ENCODE measurements around the gene PDCD1LG2. TPM values are rescaled to one million over a fixed set of nuclear protein-coding genes. Genes with fewer than 3 reads are reported as not detected.

PDCD1LG2 gene
- polyA plus RNA-seq, 2 donors = 0.18 to 0.19 TPM

DNA sequence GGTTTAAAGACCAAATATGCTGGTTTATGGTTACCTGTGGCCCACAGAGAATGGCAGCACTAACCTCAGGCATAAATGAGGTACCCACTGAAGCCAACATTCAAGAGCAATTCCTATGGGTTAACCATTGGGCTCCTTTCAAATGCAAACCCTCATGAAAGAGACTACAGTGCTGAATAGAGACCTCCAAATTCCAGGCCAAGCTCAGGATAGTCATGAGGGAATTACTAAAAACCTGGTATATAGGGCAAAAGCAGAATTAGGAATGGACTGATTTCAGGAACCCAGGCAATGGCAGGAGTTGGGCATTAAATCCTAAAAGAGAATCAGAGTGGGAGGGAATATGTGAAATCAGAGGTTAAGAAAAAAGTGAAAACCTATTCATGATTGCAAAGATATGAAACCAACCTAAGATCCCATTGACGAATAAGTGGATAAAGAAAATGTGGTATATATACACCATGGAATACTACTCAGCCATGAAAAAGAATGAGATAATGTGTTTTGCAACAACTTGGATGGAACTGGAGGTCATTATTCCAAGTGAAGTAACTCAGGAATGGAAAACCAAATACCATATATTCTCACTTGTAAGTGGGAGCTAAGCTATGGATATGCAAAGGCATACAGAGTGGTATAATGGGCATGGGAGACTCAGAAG is 51.6 kb downstream of the PDCD1LG2 start:
- WGBS, 2 donors = 90 to 92% methylated on average over 1 of the region's 1 CpG
- Histone ChIP-seq H3K36me3 (ENCODE audit: control insufficient read depth in 2 of 2, insufficient read depth in 2 of 2, low read length in 1 of 2) (no peaks in the 10 kb centered on the region), H3K4me3 (ENCODE audit: low read depth in 1 of 2, low read length in 2 of 2) (no peak overlapping the region), H3K27me3 (ENCODE audit: control insufficient read depth in 1 of 2, insufficient read depth in 2 of 2, low read length in 2 of 2) (no peaks in the 10 kb centered on the region), H3K4me1 (ENCODE audit: control insufficient read depth in 2 of 2, insufficient read depth in 2 of 2, low read length in 1 of 2) (peaks cover 2 to 13% of the 10 kb centered on the region in 2 donors), H3K9me3 (ENCODE audit: control insufficient read depth in 2 of 2, insufficient read depth in 1 of 2, low read depth in 1 of 2, low read length in 1 of 2) (no peaks in the 10 kb centered on the region), H3K27ac (ENCODE audit: low read depth in 2 of 2, low read length in 1 of 2) (no peak overlapping the region)

GRCh38 chr9:5562806-5563416 is 52.6 kb downstream of the PDCD1LG2 start:
- 32 to 65% methylated on average over 5 of the region's 5 CpGs for WGBS, 2 donors
- Histone ChIP-seq H3K9me3 (ENCODE audit: control insufficient read depth in 2 of 2, insufficient read depth in 1 of 2, low read depth in 1 of 2, low read length in 1 of 2) (no peaks in the 10 kb centered on the region), H3K27me3 (ENCODE audit: control insufficient read depth in 1 of 2, insufficient read depth in 2 of 2, low read length in 2 of 2) (no peaks in the 10 kb centered on the region), H3K4me3 (ENCODE audit: low read depth in 1 of 2, low read length in 2 of 2) (no peak overlapping the region), H3K4me1 (ENCODE audit: control insufficient read depth in 2 of 2, insufficient read depth in 2 of 2, low read length in 1 of 2) (peaks cover 0 to 13% of the 10 kb centered on the region in 2 donors), H3K36me3 (ENCODE audit: control insufficient read depth in 2 of 2, insufficient read depth in 2 of 2, low read length in 1 of 2) (no peaks in the 10 kb centered on the region), H3K27ac (ENCODE audit: low read depth in 2 of 2, low read length in 1 of 2) (peak overlapping the region; percentile 15 to 33)

DNA sequence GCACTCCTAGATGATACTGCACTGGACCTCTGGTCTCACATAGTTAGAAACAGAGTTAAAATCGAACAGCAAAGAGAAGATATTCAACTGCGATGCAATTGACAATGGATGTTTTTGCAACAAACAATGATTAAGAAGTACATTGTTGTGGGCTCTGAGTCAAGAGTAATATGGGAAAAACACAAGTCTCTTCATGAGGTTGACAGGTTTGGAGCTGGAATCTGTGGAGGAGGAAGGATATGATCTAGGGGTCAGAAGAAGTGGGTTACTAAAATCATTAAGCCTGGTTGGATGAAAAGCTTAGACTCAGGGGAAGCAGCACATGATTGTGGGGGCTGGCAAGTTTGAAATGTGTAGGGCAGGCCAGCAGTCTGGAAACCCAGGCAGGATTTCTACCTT is 53.1 kb downstream of the PDCD1LG2 start:
- no peaks in the 10 kb centered on the region for H3K27me3 ChIP-seq (ENCODE audit: control insufficient read depth in 1 of 2, insufficient read depth in 2 of 2, low read length in 2 of 2)
- H3K4me1 ChIP-seq (ENCODE audit: control insufficient read depth in 2 of 2, insufficient read depth in 2 of 2, low read length in 1 of 2) = peaks cover 0 to 9% of the 10 kb centered on the region in 2 donors
- no peak overlapping the region for H3K4me3 ChIP-seq (ENCODE audit: low read depth in 1 of 2, low read length in 2 of 2)
- no peaks in the 10 kb centered on the region for H3K9me3 ChIP-seq (ENCODE audit: control insufficient read depth in 2 of 2, insufficient read depth in 1 of 2, low read depth in 1 of 2, low read length in 1 of 2)
- no peaks in the 10 kb centered on the region for H3K36me3 ChIP-seq (ENCODE audit: control insufficient read depth in 2 of 2, insufficient read depth in 2 of 2, low read length in 1 of 2)
- 55 to 70% methylated on average over 2 of the region's 2 CpGs for WGBS, 2 donors
- peak overlapping the region; percentile 33 to 67 for H3K27ac ChIP-seq (ENCODE audit: low read depth in 2 of 2, low read length in 1 of 2)

DNA sequence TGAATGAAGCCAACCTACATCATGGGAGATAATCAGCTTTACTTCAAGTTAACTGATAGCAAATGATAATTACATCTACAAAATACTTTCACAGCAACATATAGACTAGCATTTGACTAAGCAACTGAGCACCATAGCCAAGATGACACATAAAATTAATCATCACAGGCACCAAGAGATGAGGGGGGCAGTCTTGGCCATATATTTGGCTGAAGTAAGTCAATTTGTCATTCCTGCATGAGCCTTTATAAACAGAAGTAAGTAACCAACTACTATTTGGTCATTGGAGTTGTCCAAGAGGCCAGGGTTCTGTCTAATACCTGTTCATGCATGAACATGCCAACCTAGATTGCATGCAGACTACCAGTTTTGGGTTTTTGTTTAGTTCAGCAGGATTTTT is 53.6 kb downstream of the PDCD1LG2 start:
- H3K27me3 ChIP-seq (ENCODE audit: control insufficient read depth in 1 of 2, insufficient read depth in 2 of 2, low read length in 2 of 2) = no peaks in the 10 kb centered on the region

GRCh38 chr9:5566054-5566618 is 55.8 kb downstream of the PDCD1LG2 start:
- Histone ChIP-seq H3K4me1 (ENCODE audit: control insufficient read depth in 2 of 2, insufficient read depth in 2 of 2, low read length in 1 of 2) (no peaks in the 10 kb centered on the region), H3K4me3 (ENCODE audit: low read depth in 1 of 2, low read length in 2 of 2) (no peak overlapping the region), H3K27ac (ENCODE audit: low read depth in 2 of 2, low read length in 1 of 2) (peak overlapping the region; percentile 59 to 79), H3K27me3 (ENCODE audit: control insufficient read depth in 1 of 2, insufficient read depth in 2 of 2, low read length in 2 of 2) (no peaks in the 10 kb centered on the region), H3K9me3 (ENCODE audit: control insufficient read depth in 2 of 2, insufficient read depth in 1 of 2, low read depth in 1 of 2, low read length in 1 of 2) (no peaks in the 10 kb centered on the region), H3K36me3 (ENCODE audit: control insufficient read depth in 2 of 2, insufficient read depth in 2 of 2, low read length in 1 of 2) (no peaks in the 10 kb centered on the region)
- WGBS, 2 donors = 46 to 71% methylated on average over 6 of the region's 6 CpGs

More for the DNA sequence above, 53.6 kb downstream of the PDCD1LG2 start:
- Histone ChIP-seq H3K4me1 (ENCODE audit: control insufficient read depth in 2 of 2, insufficient read depth in 2 of 2, low read length in 1 of 2) (peaks cover 0 to 8% of the 10 kb centered on the region in 2 donors), H3K4me3 (ENCODE audit: low read depth in 1 of 2, low read length in 2 of 2) (no peak overlapping the region), H3K36me3 (ENCODE audit: control insufficient read depth in 2 of 2, insufficient read depth in 2 of 2, low read length in 1 of 2) (no peaks in the 10 kb centered on the region), H3K27ac (ENCODE audit: low read depth in 2 of 2, low read length in 1 of 2) (peak overlapping the region in 1 of 2 donors; percentile 67), H3K9me3 (ENCODE audit: control insufficient read depth in 2 of 2, insufficient read depth in 1 of 2, low read depth in 1 of 2, low read length in 1 of 2) (no peaks in the 10 kb centered on the region)

DNA sequence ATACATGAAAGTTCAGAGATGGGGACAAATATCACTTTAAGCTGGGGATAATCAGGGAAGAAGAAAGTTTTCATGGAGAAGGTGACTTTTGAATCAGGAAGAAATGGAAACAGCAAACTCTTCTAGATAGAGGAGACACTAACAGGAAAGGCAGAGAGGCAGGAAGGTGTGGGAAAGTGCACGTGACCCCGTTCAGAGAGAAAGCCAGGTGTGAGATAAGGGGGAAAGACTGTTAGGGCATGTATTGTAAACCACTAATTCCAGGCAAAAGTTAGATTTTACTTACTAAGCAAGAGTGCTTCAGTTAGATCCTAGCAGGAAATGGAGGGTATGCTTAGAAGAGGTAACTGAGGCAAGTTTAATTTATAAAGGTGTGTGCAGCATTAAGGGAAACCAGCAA is 58.5 kb downstream of the PDCD1LG2 start:
- no peaks in the 10 kb centered on the region for H3K4me1 ChIP-seq (ENCODE audit: control insufficient read depth in 2 of 2, insufficient read depth in 2 of 2, low read length in 1 of 2)
- H3K9me3 ChIP-seq (ENCODE audit: control insufficient read depth in 2 of 2, insufficient read depth in 1 of 2, low read depth in 1 of 2, low read length in 1 of 2) = no peaks in the 10 kb centered on the region
- H3K36me3 ChIP-seq (ENCODE audit: control insufficient read depth in 2 of 2, insufficient read depth in 2 of 2, low read length in 1 of 2) = no peaks in the 10 kb centered on the region
- WGBS, 2 donors = 56 to 62% methylated on average over 2 of the region's 2 CpGs
- no peaks in the 10 kb centered on the region for H3K27me3 ChIP-seq (ENCODE audit: control insufficient read depth in 1 of 2, insufficient read depth in 2 of 2, low read length in 2 of 2)
- H3K27ac ChIP-seq (ENCODE audit: low read depth in 2 of 2, low read length in 1 of 2) = no peak overlapping the region
- no peak overlapping the region for H3K4me3 ChIP-seq (ENCODE audit: low read depth in 1 of 2, low read length in 2 of 2)

DNA sequence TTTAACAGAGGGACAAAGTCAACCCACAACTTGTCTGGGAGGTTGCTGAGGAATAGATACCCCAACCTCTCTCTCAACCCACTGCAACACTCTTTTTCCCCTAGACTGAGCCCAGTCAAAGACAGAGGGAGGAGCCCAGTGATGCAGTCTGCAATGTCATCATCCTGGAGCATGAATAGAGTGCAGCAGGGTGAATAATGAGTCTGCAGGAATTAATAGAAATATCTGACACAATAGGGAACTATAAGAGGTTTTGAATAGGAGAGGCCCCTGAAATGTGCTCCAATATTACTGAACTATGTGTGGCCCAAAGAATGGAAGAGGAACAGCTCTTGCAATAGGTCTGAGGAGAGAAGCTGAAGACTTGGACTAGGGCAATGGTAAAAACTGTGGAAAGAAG is 59.1 kb downstream of the PDCD1LG2 start:
- H3K36me3 ChIP-seq (ENCODE audit: control insufficient read depth in 2 of 2, insufficient read depth in 2 of 2, low read length in 1 of 2) = no peaks in the 10 kb centered on the region
- H3K27me3 ChIP-seq (ENCODE audit: control insufficient read depth in 1 of 2, insufficient read depth in 2 of 2, low read length in 2 of 2) = no peaks in the 10 kb centered on the region
- H3K4me3 ChIP-seq (ENCODE audit: low read depth in 1 of 2, low read length in 2 of 2) = no peak overlapping the region
- no peaks in the 10 kb centered on the region for H3K4me1 ChIP-seq (ENCODE audit: control insufficient read depth in 2 of 2, insufficient read depth in 2 of 2, low read length in 1 of 2)
- H3K9me3 ChIP-seq (ENCODE audit: control insufficient read depth in 2 of 2, insufficient read depth in 1 of 2, low read depth in 1 of 2, low read length in 1 of 2) = no peaks in the 10 kb centered on the region
- H3K27ac ChIP-seq (ENCODE audit: low read depth in 2 of 2, low read length in 1 of 2) = no peak overlapping the region

DNA sequence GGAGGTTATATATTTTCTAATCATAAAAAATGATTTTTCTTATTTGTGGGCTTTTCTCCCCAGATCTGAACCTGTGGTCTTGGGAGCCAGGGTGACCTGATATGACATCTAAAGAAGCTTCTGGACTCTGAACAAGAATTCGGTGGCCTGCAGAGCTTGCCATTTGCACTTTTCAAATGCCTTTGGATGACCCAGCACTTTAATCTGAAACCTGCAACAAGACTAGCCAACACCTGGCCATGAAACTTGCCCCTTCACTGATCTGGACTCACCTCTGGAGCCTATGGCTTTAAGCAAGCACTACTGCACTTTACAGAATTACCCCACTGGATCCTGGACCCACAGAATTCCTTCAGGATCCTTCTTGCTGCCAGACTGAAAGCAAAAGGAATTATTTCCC is 59.6 kb downstream of the PDCD1LG2 start:
- Histone ChIP-seq H3K27me3 (ENCODE audit: control insufficient read depth in 1 of 2, insufficient read depth in 2 of 2, low read length in 2 of 2) (no peaks in the 10 kb centered on the region), H3K4me1 (ENCODE audit: control insufficient read depth in 2 of 2, insufficient read depth in 2 of 2, low read length in 1 of 2) (no peaks in the 10 kb centered on the region), H3K27ac (ENCODE audit: low read depth in 2 of 2, low read length in 1 of 2) (no peak overlapping the region), H3K36me3 (ENCODE audit: control insufficient read depth in 2 of 2, insufficient read depth in 2 of 2, low read length in 1 of 2) (no peaks in the 10 kb centered on the region), H3K4me3 (ENCODE audit: low read depth in 1 of 2, low read length in 2 of 2) (no peak overlapping the region), H3K9me3 (ENCODE audit: control insufficient read depth in 2 of 2, insufficient read depth in 1 of 2, low read depth in 1 of 2, low read length in 1 of 2) (no peaks in the 10 kb centered on the region)
- WGBS, 2 donors = 88 to 90% methylated on average over 1 of the region's 1 CpG

DNA sequence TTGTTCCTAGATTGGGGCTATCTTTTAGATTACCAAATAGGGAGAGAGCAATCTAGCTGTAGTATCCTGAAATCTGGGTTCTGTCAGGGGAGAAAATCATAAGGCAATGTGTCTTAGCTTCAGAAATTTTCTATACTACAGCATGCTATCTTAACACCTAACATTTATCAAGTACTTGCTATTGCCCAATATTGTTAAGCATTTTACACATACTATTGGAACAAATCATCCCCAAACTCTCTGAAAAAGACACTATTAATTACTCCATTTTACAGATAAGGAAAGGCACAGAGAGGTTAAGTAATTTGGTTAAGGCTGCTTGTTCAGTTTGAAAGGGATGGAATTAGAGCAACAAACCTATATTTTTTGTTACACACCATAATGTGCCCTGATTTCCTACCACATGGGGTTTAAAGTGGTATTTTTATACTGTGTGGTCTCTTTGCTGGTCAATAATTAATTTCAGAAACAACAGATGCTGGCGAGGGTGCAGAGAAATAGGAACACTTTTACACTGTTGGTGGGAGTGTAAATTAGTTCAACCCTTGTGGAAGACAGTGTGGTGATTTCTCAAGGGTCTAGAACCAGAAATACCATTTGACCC is 61.4 kb downstream of the PDCD1LG2 start:
- H3K9me3 ChIP-seq (ENCODE audit: control insufficient read depth in 2 of 2, insufficient read depth in 1 of 2, low read depth in 1 of 2, low read length in 1 of 2) = no peaks in the 10 kb centered on the region
- WGBS, 2 donors = 78 to 91% methylated on average over 1 of the region's 1 CpG
- no peaks in the 10 kb centered on the region for H3K4me1 ChIP-seq (ENCODE audit: control insufficient read depth in 2 of 2, insufficient read depth in 2 of 2, low read length in 1 of 2)
- H3K4me3 ChIP-seq (ENCODE audit: low read depth in 1 of 2, low read length in 2 of 2) = no peak overlapping the region
- H3K36me3 ChIP-seq (ENCODE audit: control insufficient read depth in 2 of 2, insufficient read depth in 2 of 2, low read length in 1 of 2) = no peaks in the 10 kb centered on the region
- H3K27ac ChIP-seq (ENCODE audit: low read depth in 2 of 2, low read length in 1 of 2) = no peak overlapping the region
- no peaks in the 10 kb centered on the region for H3K27me3 ChIP-seq (ENCODE audit: control insufficient read depth in 1 of 2, insufficient read depth in 2 of 2, low read length in 2 of 2)
